ENCODE results near the gene RPS15A.

The RPS15A gene

DNA sequence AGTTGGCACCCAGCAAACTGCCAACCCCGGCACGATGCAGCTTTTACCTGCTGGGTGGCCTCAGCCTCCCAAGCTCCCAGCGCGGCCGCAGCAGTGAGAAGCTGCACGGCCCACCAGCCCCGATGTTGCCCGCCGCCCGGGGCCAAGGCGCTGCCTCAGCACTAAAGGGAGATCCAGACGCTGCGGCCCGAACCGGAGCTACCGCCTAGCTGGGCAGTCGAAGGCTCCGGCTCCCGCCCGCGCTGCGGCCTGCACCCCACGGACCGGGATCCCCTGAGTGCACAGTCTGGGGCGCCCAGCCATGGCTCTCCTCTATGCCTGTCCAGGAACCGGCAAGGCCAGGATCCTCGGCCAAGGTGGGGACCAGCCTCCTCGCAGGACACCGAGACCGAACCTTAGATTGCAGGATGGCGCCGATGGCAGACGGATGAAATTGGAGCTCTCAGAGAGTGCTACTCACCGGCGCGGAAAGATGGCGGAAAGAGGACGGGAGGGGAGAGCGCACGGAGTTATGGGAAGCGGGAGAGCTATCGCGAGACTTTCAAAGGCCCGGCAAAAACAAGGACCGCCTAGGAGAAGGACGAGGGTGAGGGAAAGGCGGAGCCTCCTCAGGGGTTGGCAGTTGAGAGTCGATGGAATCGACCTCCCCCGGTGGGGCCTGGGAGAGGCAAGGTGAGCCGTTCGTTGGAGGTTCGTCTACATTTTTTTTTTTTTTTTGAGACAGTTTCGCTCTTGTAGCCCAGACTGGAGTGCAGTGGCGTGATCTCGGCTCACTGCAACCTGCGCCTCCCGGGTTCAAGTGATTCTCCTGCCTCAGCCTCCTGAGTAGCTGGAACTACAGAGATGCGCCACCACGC, at the start of gene RPS15A:
RPS15A (minus strand) TSS at position 485 of the 857 bp plus-strand sequence. CDS start 1,221 bp downstream, outside the sequence.
- peak; percentile 98 for DNase-seq (ENCODE audit: low read depth)

DNA sequence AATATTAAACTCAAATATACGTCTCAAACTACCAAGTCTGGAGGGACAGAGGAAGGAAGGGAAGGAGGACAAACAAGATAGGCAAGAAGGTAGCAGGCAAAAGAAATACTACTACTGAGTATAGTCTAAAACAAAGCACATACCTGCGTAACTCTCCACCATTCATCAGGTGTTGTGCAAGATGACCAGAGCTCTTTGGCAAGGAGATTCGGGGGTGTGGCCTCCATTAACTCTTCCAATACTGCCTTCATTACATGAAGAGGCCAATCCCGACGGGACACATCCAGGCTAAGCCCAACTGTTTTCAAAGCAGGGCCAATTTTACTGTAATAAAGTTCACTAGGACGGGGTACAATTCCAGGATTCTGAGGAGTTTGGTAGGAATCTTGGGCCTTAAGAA, 49.4 kb upstream of the RPS15A start:
- no peak for DNase-seq (ENCODE audit: low read depth)

- no peak for DNase-seq (ENCODE audit: low read depth)
Measured at GRCh38 chr16:18836702-18837101, 46.6 kb upstream of the RPS15A start.

DNA sequence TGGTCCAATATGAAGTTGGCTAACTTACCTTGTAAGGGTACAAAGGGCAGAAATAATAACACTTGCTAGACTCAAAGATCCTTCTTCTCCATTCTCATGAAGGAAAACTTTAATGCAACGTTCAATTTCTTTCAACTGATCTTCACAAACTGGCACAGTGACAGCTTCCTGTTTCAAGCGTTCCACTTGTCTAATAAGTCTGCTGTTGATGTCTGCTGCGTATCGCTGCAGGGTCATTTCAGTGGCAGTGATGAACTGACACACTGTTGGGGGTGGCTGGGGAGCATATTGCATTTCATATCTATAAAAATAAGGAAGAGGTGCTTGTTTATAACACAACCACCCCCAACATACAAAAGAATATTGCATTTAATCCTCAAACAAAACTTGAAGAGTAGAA, 44.7 kb upstream of the RPS15A start:
- DNase-seq (ENCODE audit: low read depth), result no peak

GRCh38 chr16:18833707-18834505, 43.8 kb upstream of the RPS15A start:
- DNase-seq (ENCODE audit: low read depth), result no peak

DNA sequence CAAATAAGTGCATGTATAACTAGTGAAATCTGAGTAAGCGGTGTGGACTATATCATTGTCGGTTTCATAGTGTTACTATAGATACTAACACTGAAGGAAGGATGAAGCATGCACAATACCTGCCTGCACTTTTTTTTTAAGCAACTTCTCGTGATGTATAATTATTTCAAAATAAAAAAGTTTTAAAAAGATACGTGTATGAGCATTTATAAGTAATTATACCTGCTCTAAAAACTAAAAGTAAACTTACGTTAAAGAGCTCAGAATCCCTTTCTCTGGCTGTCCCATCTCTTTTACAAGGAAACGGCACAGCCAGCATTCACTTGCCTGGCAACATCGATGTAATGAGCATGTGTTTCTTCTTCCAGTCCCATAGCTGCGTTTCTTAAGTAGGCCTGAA, 42.5 kb upstream of the RPS15A start:
- no peak for DNase-seq (ENCODE audit: low read depth)

DNA sequence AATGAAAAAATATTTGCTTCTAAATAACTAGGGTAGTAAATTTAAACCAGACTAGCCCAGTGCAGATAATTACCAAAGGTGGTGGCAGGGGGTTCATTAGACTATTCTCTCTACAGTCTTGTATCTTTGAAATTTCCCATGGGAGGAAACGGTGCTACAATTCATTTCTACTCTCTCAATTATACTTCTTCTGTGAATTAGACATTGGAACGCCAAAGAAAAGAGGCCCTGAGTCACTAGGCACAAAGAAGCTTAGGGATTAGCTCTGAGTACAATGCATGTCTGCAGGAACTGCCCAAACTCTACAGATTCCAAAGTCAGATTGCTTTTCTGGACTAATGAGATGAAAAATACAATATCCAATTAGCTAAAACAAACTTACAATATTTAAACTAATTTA, 41.9 kb upstream of the RPS15A start:
- DNase-seq (ENCODE audit: low read depth), result no peak

GRCh38 chr16:18829251-18829650, 39.1 kb upstream of the RPS15A start:
- no peak for DNase-seq (ENCODE audit: low read depth)

DNA sequence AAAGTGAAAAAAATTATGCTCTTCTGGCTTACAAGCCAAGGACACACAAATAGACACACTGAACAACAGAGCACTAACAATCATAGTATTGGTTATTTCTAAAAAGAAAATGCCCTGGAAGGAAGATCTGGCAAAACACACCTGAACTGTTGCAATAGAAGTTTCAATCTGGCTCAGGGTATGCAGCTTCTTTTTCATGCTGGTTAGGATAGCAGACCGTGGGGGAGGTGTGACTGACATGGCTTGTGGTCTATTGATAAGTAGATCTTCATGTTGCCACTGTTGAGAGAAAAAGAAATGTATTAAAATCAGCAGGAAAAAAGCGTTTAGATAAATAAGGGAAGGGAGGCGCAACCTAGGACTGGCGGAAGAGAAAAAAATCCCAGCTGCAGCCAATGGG, 37.8 kb upstream of the RPS15A start:
- no peak for DNase-seq (ENCODE audit: low read depth)

DNA sequence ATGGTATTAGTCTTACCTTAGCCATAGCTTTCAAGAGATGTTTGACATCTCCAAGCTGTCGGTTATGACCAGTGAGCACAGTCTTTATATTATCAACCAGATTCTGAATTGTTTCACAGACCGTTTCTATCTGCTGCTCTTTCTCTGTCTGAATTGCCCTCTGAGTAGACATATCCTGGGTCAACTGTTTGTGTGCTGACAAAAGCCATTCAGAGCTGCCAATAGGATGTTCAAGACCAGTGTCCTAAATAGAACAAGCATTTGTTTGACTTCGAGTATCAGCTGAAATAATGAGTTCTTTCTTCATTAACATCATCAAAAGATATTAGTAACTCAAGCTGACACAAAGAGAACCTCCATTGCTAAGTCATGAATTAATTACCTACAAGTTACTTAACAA, 26.2 kb upstream of the RPS15A start:
- DNase-seq (ENCODE audit: low read depth), result no peak

- no peak for DNase-seq (ENCODE audit: low read depth)
Measured at GRCh38 chr16:18811925-18812324, 21.8 kb upstream of the RPS15A start.

DNA sequence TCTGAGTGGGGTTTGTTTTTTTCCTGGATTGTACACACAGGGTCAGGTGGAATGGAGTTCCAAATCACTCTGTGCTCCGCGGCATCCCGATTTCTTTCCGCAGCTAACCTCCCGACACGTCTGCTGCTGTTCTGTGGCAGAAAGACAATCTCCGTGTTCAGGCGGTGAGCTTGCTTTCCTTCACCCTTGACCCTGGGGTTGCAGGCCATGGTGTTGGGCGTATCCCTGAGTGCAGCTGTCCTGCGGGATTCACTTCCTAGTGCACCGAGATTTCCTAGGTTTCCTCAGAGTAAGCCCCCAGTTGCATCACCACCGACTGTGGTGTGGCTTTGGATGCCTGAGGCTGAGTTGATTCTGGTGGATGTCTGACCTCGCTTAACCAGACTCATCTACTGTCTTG, 19.0 kb upstream of the RPS15A start:
- DNase-seq (ENCODE audit: low read depth), result no peak

- DNase-seq (ENCODE audit: low read depth), result no peak
Measured at GRCh38 chr16:18805257-18805773, 15.2 kb upstream of the RPS15A start.

- DNase-seq (ENCODE audit: low read depth), result no peak
Measured at GRCh38 chr16:18804540-18804939, 14.4 kb upstream of the RPS15A start.

GRCh38 chr16:18803569-18804462, 13.7 kb upstream of the RPS15A start:
- DNase-seq (ENCODE audit: low read depth), result peak; percentile 79

DNA sequence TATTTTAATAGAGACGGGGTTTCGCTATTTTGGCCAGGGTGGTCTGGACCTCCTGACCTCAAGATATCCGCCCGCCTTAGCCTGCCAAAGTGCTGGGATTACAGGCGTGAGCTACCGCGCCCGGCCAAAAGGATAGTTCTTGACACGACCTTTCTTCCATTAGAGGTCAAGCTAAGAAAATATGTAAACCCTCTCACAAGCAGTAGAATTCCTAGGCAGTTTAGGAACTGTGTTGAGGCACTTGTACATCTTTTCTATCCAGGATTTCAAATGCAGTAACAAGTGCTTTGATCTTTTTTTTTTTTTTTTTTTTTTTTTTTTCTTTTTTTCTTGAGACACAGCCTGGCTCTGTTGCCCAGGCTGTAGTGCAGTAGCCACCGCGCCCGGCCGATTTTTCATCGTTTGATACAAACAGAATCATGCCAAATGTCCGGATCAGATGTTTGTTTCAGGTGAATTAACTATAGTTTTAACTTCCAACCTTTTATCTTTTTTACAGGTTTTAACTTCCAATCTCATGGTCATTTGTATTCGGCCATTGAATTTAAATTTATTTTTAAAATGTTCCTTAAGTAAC, 12.7 kb upstream of the RPS15A start:
- no peak for DNase-seq (ENCODE audit: low read depth)

GRCh38 chr16:18801145-18801972, 11.2 kb upstream of the RPS15A start, which contains the start of gene ARL6IP1:
ARL6IP1 (minus strand) TSS chr16:18801549; CDS start chr16:18801466, 83 bp downstream.
- peak; percentile 100 for DNase-seq (ENCODE audit: low read depth)

- DNase-seq (ENCODE audit: low read depth), result peak; percentile 38
Measured at GRCh38 chr16:18800775-18801144, 10.6 kb upstream of the RPS15A start.

GRCh38 chr16:18800293-18800692, 10.2 kb upstream of the RPS15A start:
- DNase-seq (ENCODE audit: low read depth), result no peak

DNA sequence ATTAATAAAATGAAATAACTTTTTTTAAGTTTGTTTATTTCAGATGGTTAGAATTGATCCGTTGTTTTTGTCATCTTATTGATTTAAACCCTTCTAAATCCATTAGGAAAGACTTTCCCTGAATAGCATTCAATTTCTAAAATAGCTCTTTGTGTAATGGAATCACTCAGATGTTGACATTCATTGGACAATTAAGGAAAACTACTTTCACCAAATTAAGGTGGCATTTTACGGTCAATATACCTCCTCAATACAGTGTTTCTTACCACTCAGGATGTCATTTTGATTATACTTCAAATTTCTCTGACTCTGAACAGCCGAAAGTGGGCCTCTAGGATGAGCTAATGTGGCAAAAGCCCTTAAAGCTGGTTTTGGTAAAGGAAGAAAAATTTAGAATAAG, 9.4 kb upstream of the RPS15A start:
- DNase-seq (ENCODE audit: low read depth), result no peak

- DNase-seq (ENCODE audit: low read depth), result no peak
Measured at GRCh38 chr16:18797746-18798145, 7.6 kb upstream of the RPS15A start.
